Vagina (tissue), 2 donors: ENCODE results near the gene DOCK2. TPM values are rescaled to one million over a fixed set of nuclear protein-coding genes. Genes with fewer than 3 reads are reported as not detected.

Source experiments
- DNase-seq, 2 donors: peaks; one replicate each; pipeline ENCODE4 v3.0.0-alpha.2; 2017; ENCODE audit errors: extremely low spot score in 2 of 2
- H3K27ac ChIP-seq: fragments of 200-600 bp; sonication (generic); one replicate; pipeline ENCODE4 v1.5.1; 2019
- H3K27me3 ChIP-seq: fragments of 200-600 bp; sonication (generic); one replicate; pipeline ENCODE4 v1.5.1; 2019
- H3K36me3 ChIP-seq, 2 donors: fragments of 200-600 bp; sonication (generic); one replicate each; pipeline ENCODE4 v1.5.1; 2017 to 2019
- H3K4me1 ChIP-seq: fragments of 200-600 bp; sonication (generic); one replicate; pipeline ENCODE4 v1.5.1; 2019
- H3K4me3 ChIP-seq, 2 donors: fragments of 200-600 bp; sonication (generic); 1 replicate in 1 of 2; 2 replicates in 1 of 2; pipeline ENCODE4 v1.5.1; 2016 to 2019
- H3K9me3 ChIP-seq: fragments of 200-600 bp; sonication (generic); one replicate; pipeline ENCODE4 v1.5.1; 2019
- POLR2A ChIP-seq, 2 donors: fragments of 450-650 bp; IDR thresholded peaks; one replicate each; pipeline ENCODE4 v1.6.1; 2017; ENCODE audit warnings: antibody characterized with exemption in 2 of 2, mild to moderate bottlenecking in 2 of 2, moderate library complexity in 2 of 2
- POLR2AphosphoS5 ChIP-seq, 2 donors: sonication (generic); formaldehyde crosslinking; IDR thresholded peaks; one replicate each; pipeline ENCODE4 v1.9.0; 2017; ENCODE audit warnings: antibody characterized with exemption in 2 of 2, mild to moderate bottlenecking in 2 of 2, low read depth in 1 of 2; ENCODE audit not compliant: insufficient read depth in 1 of 2
- intact Hi-C: fragments of 100-400 bp; cut with DNase I; formaldehyde crosslinking; loops from one replicate; pipeline ENCODE4 v1.15.1; 2023
- total RNA-seq: library from RNA; depleted of rRNA; stranded (reverse); fragments of >200 nt; gene quantifications from one replicate; pipeline ENCODE4 v1.2.3, GENCODE V29; 2016
- TF ChIP-seq, protein P1 (sequence below), 3 experiments: fragments of 450-650 bp in 2 of 3; fragments of 200-600 bp in 1 of 3; sonication (generic) in 1 of 3; IDR thresholded peaks; one replicate each; pipeline ENCODE4 v1.5.1; 2017 to 2019; ENCODE audit warnings: antibody characterized with exemption in 3 of 3, mild to moderate bottlenecking in 2 of 3, moderate library complexity in 2 of 3

DOCK2 gene
- total RNA-seq, 1 donor from 2014 or later, result 18.2 TPM

DNA sequence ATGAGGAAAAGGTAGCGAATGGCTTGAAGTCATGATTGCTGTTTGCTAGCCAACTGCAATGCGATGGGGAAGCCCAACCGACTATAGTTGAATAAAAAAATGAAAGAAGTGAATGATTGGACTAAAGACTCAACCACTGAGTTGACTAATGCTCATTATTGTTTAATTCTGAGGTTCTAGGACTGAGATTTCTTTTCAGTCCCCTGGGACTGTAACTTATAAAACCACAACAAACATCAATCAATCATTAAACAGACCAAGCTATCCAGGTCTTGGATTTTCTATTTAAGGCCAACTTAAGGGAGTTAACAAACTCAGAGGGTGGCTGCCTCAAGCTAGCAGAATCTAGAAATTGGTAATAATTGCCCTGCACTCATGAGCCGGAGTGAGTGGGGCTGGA, 154.2 kb downstream of the DOCK2 start:
- Histone ChIP-seq H3K27me3 (no peaks in the 10 kb centered on the region), H3K4me3 (no peak overlapping the region), H3K9me3 (no peaks in the 10 kb centered on the region), H3K36me3 (no peaks in the 10 kb centered on the region), H3K4me1 (no peaks in the 10 kb centered on the region), H3K27ac (no peak overlapping the region)
- TF ChIP-seq POLR2AphosphoS5 (IDR thresholded peaks at IDR 0.05; ENCODE audit: insufficient read depth in 1 of 2, low read depth in 1 of 2) (no peak), POLR2A (IDR thresholded peaks at IDR 0.05) (no peak)
- TF ChIP-seq, protein P1, sequence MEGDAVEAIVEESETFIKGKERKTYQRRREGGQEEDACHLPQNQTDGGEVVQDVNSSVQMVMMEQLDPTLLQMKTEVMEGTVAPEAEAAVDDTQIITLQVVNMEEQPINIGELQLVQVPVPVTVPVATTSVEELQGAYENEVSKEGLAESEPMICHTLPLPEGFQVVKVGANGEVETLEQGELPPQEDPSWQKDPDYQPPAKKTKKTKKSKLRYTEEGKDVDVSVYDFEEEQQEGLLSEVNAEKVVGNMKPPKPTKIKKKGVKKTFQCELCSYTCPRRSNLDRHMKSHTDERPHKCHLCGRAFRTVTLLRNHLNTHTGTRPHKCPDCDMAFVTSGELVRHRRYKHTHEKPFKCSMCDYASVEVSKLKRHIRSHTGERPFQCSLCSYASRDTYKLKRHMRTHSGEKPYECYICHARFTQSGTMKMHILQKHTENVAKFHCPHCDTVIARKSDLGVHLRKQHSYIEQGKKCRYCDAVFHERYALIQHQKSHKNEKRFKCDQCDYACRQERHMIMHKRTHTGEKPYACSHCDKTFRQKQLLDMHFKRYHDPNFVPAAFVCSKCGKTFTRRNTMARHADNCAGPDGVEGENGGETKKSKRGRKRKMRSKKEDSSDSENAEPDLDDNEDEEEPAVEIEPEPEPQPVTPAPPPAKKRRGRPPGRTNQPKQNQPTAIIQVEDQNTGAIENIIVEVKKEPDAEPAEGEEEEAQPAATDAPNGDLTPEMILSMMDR (IDR thresholded peaks at IDR 0.05), result no peak
- DNase-seq, result no peak
- intact Hi-C loops, result no loop called here

DNA sequence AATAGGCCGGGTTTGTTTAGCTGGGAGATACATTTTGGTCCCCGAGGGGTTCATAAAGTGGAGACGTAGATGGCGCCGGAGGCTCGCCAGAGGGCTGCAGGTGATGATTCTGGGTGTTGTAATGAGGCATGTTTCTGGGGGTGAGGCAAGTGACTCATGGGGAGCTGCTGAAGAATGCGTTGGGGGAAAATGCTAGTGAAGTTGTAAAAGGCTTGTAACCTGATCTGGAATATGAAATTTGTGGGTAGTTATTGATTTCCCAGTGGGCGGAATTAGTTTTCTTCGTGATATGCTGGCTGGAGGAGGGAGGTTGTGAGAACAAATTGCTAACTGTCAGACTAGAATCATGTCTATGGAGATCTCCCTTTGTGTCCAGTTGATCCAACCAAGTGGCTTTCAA, 158.3 kb downstream of the DOCK2 start:
- no peaks in the 10 kb centered on the region for H3K36me3 ChIP-seq

DNA sequence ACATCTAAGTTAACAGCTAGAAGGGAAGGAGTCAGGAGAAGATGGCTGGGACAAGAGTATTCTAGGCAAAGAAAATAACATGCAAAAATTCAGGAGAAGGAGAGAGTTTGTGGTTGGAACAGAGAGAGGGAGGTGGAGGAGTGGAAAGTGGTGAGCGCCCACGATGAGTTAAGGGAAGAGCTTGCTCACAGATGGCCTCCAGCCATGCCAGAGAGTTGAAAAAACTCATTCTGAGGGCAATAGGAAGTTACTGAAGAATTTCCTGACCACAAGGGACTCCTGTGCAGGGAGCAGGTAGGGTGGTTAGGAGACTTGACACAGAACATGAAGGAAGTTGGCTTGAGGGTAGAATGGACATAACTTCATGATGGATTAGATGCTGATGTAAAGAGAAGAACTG, 159.7 kb downstream of the DOCK2 start:
- Histone ChIP-seq H3K4me1 (no peaks in the 10 kb centered on the region), H3K4me3 (no peak overlapping the region), H3K9me3 (no peaks in the 10 kb centered on the region), H3K27me3 (no peaks in the 10 kb centered on the region), H3K36me3 (no peaks in the 10 kb centered on the region), H3K27ac (no peak overlapping the region)
- intact Hi-C loops, result no loop called here
- TF ChIP-seq, protein P1 (IDR thresholded peaks at IDR 0.05), result no peak
- no peak for DNase-seq

More for the DNA sequence above, 158.3 kb downstream of the DOCK2 start:
- H3K9me3 ChIP-seq, result no peaks in the 10 kb centered on the region
- no peak overlapping the region for H3K4me3 ChIP-seq
- intact Hi-C loops, result no loop called here
- no peaks in the 10 kb centered on the region for H3K4me1 ChIP-seq
- TF ChIP-seq POLR2A (IDR thresholded peaks at IDR 0.05), result no peak
- no peak for TF ChIP-seq POLR2AphosphoS5 (IDR thresholded peaks at IDR 0.05; ENCODE audit: insufficient read depth in 1 of 2, low read depth in 1 of 2)
- TF ChIP-seq, protein P1 (IDR thresholded peaks at IDR 0.05), result no peak
- no peak for DNase-seq
- H3K27ac ChIP-seq, result no peak overlapping the region
- H3K27me3 ChIP-seq, result no peaks in the 10 kb centered on the region

DNA sequence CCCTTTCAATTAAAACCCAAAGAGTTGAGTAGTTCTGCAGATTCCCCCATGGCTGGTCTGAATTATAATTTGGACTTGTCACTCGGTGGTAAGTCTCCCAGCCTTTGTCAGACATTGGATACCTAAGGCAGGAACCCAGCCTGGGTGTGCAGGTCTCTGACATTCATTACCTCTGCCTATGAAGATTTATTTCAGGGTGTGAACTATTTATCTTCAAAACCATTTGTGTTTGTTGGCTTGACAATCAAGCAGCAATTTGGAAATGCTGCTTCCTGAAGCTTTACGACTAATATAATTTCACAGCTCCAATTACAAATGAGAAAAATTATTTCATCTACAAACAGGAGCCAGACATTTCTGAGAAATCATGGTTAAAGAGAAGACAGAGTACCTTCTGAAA, 160.5 kb downstream of the DOCK2 start:
- no peaks in the 10 kb centered on the region for H3K9me3 ChIP-seq
- H3K27ac ChIP-seq, result no peak overlapping the region
- no peak overlapping the region for H3K4me3 ChIP-seq
- H3K4me1 ChIP-seq, result no peaks in the 10 kb centered on the region
- TF ChIP-seq POLR2AphosphoS5 (IDR thresholded peaks at IDR 0.05; ENCODE audit: insufficient read depth in 1 of 2, low read depth in 1 of 2) (no peak), POLR2A (IDR thresholded peaks at IDR 0.05) (no peak)
- TF ChIP-seq, protein P1 (IDR thresholded peaks at IDR 0.05), result no peak
- no peaks in the 10 kb centered on the region for H3K36me3 ChIP-seq
- H3K27me3 ChIP-seq, result no peaks in the 10 kb centered on the region
- intact Hi-C loops, result no loop called here
- no peak for DNase-seq

DNA sequence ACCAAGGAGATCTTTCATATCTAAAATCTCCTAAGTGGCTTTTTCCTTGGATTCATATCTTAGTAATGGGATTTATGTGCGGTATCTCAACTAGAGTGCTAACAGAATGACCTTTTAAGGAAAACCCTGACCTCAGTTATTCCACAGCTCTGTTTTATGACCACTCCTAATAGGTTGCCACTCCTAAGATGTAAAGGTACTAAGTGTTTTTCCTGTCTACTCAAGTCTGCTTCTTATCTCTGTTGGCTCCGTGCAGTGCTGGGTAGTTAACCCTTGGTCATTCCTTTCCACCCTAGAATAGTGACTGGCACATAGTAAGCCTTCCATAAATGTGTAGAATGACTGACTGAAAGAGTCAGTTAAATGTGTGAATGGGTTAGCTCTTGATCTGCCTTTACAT, 161.4 kb downstream of the DOCK2 start:
- no peak for TF ChIP-seq POLR2AphosphoS5 (IDR thresholded peaks at IDR 0.05; ENCODE audit: insufficient read depth in 1 of 2, low read depth in 1 of 2)
- TF ChIP-seq, protein P1 (IDR thresholded peaks at IDR 0.05), result no peak
- TF ChIP-seq POLR2A (IDR thresholded peaks at IDR 0.05), result no peak
- H3K36me3 ChIP-seq, result no peaks in the 10 kb centered on the region
- no peaks in the 10 kb centered on the region for H3K27me3 ChIP-seq
- no peaks in the 10 kb centered on the region for H3K9me3 ChIP-seq
- no peak overlapping the region for H3K4me3 ChIP-seq
- no peak overlapping the region for H3K27ac ChIP-seq
- no peaks in the 10 kb centered on the region for H3K4me1 ChIP-seq
- intact Hi-C loops, result no loop called here
- DNase-seq, result no peak
